ENCODE data around the gene KCTD19.
"Not testable (repeated sequence)": the region's sequence is repeated elsewhere in the genome, so short reads cannot be mapped to it uniquely, and the experiment has no call there.

Gene KCTD19

DNA sequence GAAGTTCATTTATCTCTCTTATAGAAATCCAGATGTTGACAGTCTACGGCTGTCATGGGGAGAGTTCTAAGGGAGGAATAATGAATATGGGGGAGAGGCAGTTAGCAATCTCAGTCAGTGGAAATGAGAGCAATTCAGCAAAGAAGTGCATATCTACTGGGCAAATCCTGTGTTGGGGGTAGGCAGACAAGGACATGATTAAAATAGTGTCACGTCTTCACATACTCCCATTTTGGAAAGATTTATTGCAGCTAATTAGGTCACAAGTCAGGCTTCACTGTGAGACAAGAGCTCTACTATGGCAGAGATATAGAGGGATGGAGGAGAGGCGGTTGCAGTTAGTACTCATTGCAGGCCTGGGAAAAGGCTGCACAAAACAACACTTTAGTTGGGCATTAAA, 29.9 kb upstream of the KCTD19 start:
- no peaks in the 10 kb centered on the region for H3K4me1 ChIP-seq (ENCODE audit: low read length)
- no peak overlapping the region for H2AFZ ChIP-seq (ENCODE audit: low read length)
- H3K9me3 ChIP-seq (replicated peaks; ENCODE audit: insufficient read depth, low read length) = no peaks in the 10 kb centered on the region
- H3K4me3 ChIP-seq (ENCODE audit: low read length) = no peak overlapping the region
- H3K4me2 ChIP-seq (ENCODE audit: low read depth, low read length) = no peak overlapping the region
- no peaks in the 10 kb centered on the region for H4K20me1 ChIP-seq (ENCODE audit: insufficient read depth, low read length)
- TF ChIP-seq EZH2phosphoT487 (IDR thresholded peaks at IDR 0.05; ENCODE audit: low read length) = no peak
- no peak for TF ChIP-seq EZH2 (optimal IDR thresholded peaks at IDR 0.05; ENCODE audit: low read depth, low read length)
- TF ChIP-seq, protein P1, sequence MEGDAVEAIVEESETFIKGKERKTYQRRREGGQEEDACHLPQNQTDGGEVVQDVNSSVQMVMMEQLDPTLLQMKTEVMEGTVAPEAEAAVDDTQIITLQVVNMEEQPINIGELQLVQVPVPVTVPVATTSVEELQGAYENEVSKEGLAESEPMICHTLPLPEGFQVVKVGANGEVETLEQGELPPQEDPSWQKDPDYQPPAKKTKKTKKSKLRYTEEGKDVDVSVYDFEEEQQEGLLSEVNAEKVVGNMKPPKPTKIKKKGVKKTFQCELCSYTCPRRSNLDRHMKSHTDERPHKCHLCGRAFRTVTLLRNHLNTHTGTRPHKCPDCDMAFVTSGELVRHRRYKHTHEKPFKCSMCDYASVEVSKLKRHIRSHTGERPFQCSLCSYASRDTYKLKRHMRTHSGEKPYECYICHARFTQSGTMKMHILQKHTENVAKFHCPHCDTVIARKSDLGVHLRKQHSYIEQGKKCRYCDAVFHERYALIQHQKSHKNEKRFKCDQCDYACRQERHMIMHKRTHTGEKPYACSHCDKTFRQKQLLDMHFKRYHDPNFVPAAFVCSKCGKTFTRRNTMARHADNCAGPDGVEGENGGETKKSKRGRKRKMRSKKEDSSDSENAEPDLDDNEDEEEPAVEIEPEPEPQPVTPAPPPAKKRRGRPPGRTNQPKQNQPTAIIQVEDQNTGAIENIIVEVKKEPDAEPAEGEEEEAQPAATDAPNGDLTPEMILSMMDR (IDR thresholded peaks at IDR 0.05; ENCODE audit: low read length) = no peak
- H3F3A ChIP-seq (ENCODE audit: insufficient read depth, low read length) = no peaks in the 10 kb centered on the region
- H3K36me3 ChIP-seq (replicated peaks; ENCODE audit: insufficient read depth, low read length) = no peaks in the 10 kb centered on the region
- no peak for DNase-seq
- no peaks in the 10 kb centered on the region for H3K79me2 ChIP-seq (ENCODE audit: low read length)
- no peaks in the 10 kb centered on the region for H3K27me3 ChIP-seq (replicated peaks; ENCODE audit: insufficient read depth, low read length)
- H3K9ac ChIP-seq (ENCODE audit: low read length) = no peak overlapping the region
- H3K27ac ChIP-seq (ENCODE audit: low read length) = no peak overlapping the region
- H3K9me2 ChIP-seq (replicated peaks; ENCODE audit: insufficient read depth, low read length) = no peaks in the 10 kb centered on the region

DNA sequence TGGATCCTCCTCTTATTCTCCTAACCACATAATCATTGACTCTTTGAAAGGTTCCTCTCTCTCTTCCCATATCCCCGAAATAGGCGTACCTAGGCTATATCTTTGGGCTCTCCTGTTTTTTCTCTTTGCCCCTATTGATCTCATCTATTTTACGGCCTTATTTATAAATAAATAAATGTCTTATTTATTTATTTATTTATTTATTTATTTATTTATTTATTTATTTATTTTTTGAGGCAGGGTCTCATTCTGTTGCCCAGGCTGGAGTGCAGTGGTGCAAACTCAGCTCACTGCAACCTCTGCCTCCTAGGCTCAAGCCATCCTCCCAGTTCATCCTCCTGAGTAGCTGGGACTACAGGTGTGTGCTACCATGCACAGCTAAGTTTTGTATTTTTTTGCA, 25.9 kb upstream of the KCTD19 start:
- not testable (repeated sequence) for H3K9me3 ChIP-seq (replicated peaks; ENCODE audit: insufficient read depth, low read length); H3K4me2 ChIP-seq (ENCODE audit: low read depth, low read length)

DNA sequence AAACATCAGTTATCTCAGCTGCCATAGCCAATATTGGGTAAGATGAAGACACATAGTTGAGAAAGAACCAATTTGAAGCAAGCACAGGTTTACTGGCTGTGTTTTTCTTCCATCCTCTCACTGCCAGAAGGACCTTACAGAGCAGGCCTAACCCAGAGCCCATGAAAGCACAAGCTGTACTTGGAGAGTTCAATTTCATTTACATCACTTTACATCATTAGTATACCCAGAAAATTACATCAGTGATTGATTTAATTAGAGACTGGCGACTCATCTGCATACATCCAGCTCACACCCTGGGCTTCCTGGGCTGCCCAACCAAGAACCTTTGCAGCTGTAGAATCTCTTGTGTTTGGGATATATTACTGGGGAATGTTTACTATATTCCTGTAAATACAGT, 23.8 kb upstream of the KCTD19 start:
- Histone ChIP-seq H3K9ac (ENCODE audit: low read length) (no peak overlapping the region), H3K27ac (ENCODE audit: low read length) (no peak overlapping the region), H4K20me1 (ENCODE audit: insufficient read depth, low read length) (no peaks in the 10 kb centered on the region), H3K36me3 (replicated peaks; ENCODE audit: insufficient read depth, low read length) (no peaks in the 10 kb centered on the region), H3K9me3 (replicated peaks; ENCODE audit: insufficient read depth, low read length) (no peaks in the 10 kb centered on the region), H3K9me2 (replicated peaks; ENCODE audit: insufficient read depth, low read length) (no peaks in the 10 kb centered on the region), H3F3A (ENCODE audit: insufficient read depth, low read length) (no peaks in the 10 kb centered on the region), H3K4me1 (ENCODE audit: low read length) (no peaks in the 10 kb centered on the region), H2AFZ (ENCODE audit: low read length) (no peak overlapping the region), H3K27me3 (replicated peaks; ENCODE audit: insufficient read depth, low read length) (no peaks in the 10 kb centered on the region), H3K79me2 (ENCODE audit: low read length) (no peaks in the 10 kb centered on the region), H3K4me3 (ENCODE audit: low read length) (no peak overlapping the region), H3K4me2 (ENCODE audit: low read depth, low read length) (no peak overlapping the region)
- DNase-seq = no peak
- TF ChIP-seq EZH2 (optimal IDR thresholded peaks at IDR 0.05; ENCODE audit: low read depth, low read length) (no peak), EZH2phosphoT487 (IDR thresholded peaks at IDR 0.05; ENCODE audit: low read length) (no peak)
- TF ChIP-seq, protein P1 (IDR thresholded peaks at IDR 0.05; ENCODE audit: low read length) = no peak

More for the DNA sequence above, 25.9 kb upstream of the KCTD19 start:
- H3K79me2 ChIP-seq (ENCODE audit: low read length); H3K36me3 ChIP-seq (replicated peaks; ENCODE audit: insufficient read depth, low read length); H3K4me3 ChIP-seq (ENCODE audit: low read length); H3K9me2 ChIP-seq (replicated peaks; ENCODE audit: insufficient read depth, low read length); H4K20me1 ChIP-seq (ENCODE audit: insufficient read depth, low read length); H3K4me1 ChIP-seq (ENCODE audit: low read length); DNase-seq; H3F3A ChIP-seq (ENCODE audit: insufficient read depth, low read length); H2AFZ ChIP-seq (ENCODE audit: low read length); H3K9ac ChIP-seq (ENCODE audit: low read length); H3K27ac ChIP-seq (ENCODE audit: low read length); H3K27me3 ChIP-seq (replicated peaks; ENCODE audit: insufficient read depth, low read length): not testable (repeated sequence)

DNA sequence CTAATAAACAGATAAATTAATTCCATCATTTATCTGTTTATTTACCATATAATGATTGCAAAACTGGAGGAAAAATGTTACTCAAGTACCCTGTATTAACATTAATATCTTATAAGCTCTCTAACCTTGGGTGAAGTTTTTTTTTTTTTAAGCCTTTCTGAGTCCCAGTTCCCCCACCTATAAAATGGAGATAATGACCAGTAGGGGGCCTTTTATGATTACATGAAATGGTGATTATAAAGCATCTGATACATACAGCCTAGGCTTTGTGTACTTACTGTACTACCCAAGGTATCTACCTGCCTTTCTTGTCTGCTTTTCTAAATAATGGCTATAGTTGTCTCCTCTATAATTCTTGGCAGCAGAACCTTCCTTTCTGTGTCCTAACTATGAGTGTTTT, 22.6 kb upstream of the KCTD19 start:
- no peak for TF ChIP-seq EZH2phosphoT487 (IDR thresholded peaks at IDR 0.05; ENCODE audit: low read length)
- TF ChIP-seq, protein P1 (IDR thresholded peaks at IDR 0.05; ENCODE audit: low read length) = peak; percentile 43
- Histone ChIP-seq H4K20me1 (ENCODE audit: insufficient read depth, low read length) (no peaks in the 10 kb centered on the region), H3K9me2 (replicated peaks; ENCODE audit: insufficient read depth, low read length) (no peaks in the 10 kb centered on the region), H3K4me1 (ENCODE audit: low read length) (no peaks in the 10 kb centered on the region), H2AFZ (ENCODE audit: low read length) (no peak overlapping the region), H3K9ac (ENCODE audit: low read length) (no peak overlapping the region), H3F3A (ENCODE audit: insufficient read depth, low read length) (no peaks in the 10 kb centered on the region), H3K27ac (ENCODE audit: low read length) (no peak overlapping the region), H3K36me3 (replicated peaks; ENCODE audit: insufficient read depth, low read length) (no peaks in the 10 kb centered on the region), H3K27me3 (replicated peaks; ENCODE audit: insufficient read depth, low read length) (no peaks in the 10 kb centered on the region), H3K79me2 (ENCODE audit: low read length) (no peaks in the 10 kb centered on the region), H3K4me3 (ENCODE audit: low read length) (no peak overlapping the region), H3K4me2 (ENCODE audit: low read depth, low read length) (no peak overlapping the region), H3K9me3 (replicated peaks; ENCODE audit: insufficient read depth, low read length) (no peaks in the 10 kb centered on the region)
- peak; percentile 38 for DNase-seq

Data from MM.1S (cell line).